GM18520 (cell line): ENCODE data around the gene FMN2.

ENCODE experiments used
- ATAC-seq: cut with Tn5 transposase; IDR thresholded peaks from one replicate; pipeline ENCODE4 v1.9.1; 2021; ENCODE audit not compliant: unreplicated experiment

FMN2 gene

DNA sequence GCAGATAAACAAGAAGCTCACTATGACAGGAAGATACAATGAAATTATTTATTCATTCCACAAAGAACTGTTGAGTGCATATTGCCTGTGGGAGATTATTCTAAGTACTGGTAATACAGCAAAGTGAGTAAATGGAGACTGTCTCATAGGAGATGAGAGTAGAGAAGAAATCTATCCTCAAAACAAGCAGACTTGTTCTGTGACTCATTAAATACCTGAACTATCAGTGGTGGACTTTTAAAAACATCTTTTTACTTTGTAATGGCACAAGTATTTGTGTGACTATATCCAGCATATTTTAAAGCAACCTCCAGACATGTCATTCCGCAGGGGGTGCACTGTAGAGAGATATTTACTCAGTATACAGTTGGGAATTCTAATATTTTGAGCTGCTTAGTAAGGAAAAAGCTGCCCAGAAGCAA, 259.2 kb downstream of the FMN2 start:
- ATAC-seq = no peak

DNA sequence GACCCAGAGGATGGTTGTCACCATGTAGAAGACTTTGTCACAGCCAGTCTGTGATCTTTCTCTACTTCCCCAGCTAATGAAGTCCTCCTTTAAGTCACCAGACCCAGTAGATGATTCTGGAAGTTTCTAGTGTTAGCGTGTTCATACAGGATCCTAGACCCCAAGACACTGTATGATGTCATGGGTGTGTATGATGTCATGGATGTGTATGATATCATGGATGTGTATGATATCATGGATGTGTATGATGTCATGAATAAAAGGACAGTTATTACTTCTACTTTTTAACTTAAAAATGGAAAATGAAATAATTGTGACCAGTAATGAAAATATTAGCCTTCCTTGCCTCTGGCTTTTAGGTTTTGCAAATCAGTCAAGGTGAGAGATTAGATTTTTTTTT, 260.0 kb downstream of the FMN2 start:
- ATAC-seq = no peak

DNA sequence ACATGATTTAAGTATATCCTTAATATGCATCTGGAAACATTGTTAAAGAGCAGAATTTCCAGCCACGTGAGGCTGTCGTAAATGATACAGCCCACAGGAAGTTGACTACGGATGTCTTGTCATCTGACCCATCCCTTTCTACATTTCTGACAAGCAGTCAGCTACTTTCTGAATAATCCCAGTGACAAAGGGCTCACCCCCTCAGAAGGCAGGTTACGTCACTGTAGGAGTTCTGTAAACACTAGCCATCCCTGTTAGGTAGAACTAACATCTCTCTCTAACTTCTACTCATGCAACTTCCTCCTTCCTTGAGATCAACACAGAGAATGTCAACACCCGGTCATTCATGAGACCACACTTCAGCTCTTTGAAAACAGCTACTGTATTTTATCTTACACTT, 261.1 kb downstream of the FMN2 start:
- no peak for ATAC-seq

DNA sequence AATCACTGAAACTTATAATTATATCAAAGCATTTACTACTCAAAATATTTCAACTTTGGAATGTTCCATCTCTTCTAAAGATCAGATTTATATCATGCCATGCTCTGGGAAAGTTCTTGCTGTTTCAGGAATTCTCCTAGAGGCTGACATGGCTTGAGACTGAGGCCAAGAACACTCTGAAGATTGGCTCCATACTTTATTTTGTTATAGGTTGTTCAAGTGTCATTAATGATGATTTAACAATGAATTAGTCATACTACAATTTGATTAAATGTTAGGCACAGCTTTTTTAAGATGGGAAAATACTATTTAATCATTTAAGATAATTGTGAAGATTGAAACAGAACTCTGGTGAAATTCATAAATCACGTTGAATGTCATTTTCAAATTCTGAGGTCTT, 264.9 kb downstream of the FMN2 start:
- no peak for ATAC-seq

DNA sequence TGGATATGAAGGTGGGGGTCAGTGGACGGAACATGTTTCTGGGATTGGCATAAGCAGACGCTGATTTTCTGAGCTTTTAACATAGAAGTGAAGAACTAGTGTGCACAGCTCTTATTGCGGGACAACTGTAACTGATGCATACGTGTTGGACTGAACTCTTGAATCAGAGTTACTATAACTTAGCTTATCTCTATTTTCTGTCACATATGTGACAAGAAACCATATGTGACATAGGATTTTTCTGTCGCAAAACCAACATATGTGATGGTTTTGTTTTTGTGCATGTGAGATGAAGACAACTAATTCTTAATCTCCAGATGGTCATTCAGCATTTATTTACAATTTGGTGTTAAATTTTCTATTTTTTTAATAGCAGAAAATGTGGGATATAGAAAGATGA, 270.4 kb downstream of the FMN2 start:
- ATAC-seq = no peak

DNA sequence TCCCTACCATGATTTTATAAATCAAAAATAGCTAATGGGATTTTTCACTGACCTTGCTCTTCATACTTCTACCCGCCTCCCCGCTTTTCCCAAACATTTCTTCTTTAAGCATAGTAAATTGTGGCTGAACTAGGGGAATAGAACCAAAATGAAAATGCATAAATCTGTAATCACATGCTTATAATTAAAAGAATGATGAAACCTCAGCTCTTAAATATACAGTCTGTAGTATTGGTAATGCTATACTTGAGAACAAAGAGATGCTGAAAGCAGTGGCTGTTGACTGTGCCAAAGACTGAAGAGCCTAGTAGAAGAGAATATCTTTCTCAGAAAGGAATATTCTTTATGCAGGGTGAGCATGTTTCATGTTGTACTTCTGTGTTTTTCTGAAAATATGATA, 271.1 kb downstream of the FMN2 start:
- no peak for ATAC-seq

DNA sequence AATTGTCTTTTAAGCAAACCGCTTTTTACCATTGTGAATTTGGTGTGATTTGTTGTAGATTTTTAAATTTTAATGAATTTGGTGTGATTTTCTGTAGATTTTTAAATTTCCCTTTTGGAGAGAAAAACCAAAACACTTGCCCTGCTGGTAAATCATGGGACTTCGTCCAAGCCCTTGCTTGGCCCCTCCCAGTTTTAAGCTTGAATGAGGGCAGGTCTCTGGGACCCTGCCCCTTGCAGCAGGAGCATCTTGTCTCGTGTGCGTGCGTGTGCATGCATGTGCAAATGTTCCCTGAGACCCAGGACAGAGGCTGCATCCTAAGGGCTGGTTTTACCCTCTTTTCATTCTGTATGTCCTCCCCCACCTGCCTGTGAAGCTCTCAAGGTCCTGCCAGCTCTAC, 271.6 kb downstream of the FMN2 start:
- ATAC-seq = no peak

DNA sequence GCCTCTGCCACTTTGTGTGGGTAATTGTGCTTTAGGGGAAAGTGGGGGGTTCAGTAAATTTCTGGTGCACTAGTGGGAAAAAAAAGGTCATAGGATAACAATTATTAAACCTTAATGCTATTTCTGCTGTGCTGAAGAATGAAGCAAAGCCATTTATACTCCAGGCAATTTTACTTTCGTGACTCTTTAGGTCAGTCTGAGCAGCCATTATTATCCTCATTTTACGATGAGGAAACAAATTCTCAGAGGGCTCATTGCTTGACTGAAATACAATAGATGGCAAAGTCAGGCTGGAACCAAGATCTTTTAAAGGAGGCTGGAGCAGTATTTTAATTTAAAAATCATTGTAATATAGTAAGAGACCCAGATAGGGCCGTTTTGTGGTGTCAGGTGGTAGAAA, 272.2 kb downstream of the FMN2 start:
- ATAC-seq = no peak

DNA sequence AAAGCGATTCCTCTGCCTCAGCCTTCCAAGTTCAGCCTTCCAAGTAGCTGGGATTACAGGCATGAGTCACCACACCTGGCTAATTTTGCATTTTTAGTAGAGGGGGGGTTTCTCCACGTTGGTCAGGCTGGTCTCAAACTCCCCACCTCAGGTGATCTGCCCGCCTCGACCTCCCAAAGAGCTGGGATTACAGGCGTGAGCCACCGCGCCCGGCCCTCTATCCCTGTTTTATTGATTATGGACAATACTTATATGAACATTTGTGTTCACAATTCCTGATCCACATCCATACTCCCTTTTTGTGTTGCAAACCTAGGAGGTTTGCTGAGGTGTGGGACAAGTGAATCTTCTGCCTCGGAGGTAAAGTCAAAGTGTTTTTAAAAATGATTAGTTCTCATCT, 275.0 kb downstream of the FMN2 start:
- no peak for ATAC-seq

DNA sequence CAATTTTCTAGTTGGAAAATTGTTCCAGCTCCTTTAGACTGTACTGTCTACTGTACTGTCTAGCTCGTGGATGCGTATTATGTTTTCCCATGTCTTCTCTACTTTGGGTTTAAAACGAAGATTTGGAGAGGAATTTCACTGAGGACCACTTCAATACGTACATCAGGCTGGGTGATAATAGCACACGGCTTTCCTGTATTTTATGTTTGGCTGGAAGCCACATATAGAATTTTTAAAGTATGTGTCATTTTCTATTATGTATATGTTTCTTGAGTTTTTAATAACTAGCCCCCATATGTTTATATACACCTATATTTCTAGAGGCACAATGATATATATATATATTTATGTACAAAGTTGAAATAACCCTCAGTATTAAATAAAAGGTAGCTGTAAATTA, 293.9 kb downstream of the FMN2 start:
- no peak for ATAC-seq

DNA sequence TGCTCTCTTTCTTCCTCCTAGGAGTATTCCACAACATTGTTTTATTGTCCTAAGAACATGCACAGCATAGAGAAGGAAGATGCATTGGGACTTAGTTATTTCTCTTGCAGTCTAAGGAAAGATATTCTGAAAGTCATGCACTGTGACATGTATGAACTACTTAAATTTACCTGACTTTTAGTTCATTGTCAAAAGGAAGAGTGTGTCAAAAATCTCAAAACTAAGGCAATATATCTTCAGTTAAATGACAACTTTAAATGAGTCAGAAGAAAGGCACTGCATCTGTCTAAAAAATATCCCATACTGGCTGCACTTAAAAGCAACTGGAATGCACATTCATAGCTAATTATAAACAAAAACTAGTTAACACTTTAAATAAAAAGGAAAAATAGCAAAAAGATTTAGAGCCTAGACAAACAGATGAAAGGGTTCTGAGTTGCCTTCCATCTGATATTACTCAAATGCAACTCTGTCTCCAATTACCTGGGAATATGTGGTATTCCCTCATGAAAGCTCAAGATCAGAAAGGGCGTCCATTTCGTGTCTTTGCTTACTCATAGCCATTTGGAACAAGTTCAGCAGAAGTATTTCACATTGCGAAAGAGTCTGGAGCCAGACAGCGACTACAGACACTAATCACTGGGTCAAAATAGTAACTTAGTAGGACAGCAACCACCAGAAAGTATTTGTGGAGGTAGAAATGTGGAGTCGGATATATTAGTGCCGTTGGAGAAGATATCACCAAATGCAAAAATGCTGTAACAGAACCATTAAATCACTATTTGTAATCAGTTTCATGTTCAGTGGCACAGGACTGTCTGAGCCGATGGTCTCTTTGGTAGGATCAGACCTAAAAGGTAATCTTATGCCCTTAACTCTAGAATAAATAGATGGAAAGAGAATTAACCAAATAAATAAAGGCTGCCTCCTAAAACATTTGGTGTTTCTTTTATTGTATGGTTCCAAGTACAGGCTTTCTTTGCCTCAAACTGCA, 294.6 kb downstream of the FMN2 start:
- ATAC-seq = no peak

DNA sequence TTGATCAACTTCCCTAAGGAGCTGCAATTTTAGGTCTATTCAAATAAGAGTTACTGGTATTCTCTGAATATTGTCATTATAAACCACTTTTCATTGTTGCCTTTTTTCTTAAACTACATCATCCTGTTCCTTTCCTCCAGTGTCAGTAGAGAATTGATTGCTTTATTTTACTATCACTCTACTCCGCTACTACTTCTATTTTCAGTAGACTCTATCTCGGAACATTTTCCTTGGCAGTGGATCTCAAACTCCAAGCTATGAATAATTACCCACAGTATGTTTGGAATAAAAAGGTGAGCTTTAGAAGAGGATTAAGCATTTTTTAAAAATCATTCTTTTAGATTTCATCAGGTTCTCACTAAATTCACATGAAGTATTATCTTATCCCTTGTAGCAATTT, 295.4 kb downstream of the FMN2 start:
- no peak for ATAC-seq

DNA sequence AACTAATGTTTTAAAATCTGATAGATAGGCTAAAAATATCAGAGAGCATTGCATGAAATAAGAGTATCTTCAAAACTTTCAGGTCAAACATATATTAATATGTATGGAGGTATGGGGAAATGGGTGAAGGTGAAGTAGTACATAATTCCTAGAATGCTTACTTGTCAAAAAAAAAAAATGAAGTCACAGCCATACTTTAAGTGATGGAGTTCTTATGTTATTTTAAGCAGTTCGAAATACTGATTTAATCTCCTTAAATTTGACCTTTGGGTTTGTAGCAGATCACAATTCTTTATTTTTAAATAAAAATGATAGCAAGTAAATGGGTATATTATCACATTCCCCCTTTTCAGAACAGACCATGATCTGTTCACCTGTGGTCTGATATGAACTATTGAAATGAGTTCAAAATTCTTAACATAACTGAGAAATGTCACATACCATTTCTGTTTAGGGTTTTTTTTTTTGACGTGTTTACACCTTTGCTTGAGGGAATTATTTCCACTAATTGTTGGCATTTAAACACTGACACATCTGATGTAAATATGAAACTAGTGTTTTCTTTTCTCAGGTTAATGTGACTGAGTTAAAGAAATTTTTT, 300.1 kb downstream of the FMN2 start:
- no peak for ATAC-seq

DNA sequence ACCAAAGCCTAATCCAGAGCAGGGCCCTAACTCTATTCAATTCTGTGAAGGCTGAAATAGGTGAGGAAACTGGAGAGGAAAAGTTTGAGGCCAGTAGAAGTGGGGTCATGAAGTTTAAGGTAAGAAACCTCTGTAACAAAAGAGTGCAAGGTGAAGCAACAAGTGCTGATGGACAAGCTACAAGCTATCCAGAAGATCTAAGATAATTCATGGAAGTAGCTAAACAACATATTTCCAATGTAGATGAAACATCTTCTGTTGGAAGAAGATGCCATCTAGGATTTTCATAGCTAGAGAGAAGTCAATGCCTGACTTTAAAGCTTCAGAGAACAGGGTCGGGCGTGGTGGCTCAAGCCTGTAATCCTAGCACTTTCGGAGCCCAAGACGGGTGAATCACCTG, 302.7 kb downstream of the FMN2 start:
- no peak for ATAC-seq

DNA sequence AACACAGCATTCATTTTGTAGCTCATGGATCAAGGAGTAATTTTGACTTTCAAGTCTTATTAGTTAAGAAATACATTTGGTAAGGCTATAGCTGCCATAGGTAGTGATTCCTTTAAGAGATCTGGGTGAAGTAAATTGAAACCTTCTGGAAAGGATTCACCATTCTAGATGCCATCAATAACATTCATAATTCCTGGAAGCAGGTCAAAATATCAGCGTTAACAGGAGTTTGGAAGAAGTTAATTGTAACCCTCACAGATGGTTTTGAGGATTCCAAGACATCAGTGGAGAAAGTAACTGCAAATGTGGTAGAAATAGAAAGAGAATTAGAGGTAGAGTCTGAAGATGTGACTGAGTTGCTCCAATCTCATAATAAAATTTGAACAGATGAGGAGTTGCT, 303.7 kb downstream of the FMN2 start:
- ATAC-seq = no peak

DNA sequence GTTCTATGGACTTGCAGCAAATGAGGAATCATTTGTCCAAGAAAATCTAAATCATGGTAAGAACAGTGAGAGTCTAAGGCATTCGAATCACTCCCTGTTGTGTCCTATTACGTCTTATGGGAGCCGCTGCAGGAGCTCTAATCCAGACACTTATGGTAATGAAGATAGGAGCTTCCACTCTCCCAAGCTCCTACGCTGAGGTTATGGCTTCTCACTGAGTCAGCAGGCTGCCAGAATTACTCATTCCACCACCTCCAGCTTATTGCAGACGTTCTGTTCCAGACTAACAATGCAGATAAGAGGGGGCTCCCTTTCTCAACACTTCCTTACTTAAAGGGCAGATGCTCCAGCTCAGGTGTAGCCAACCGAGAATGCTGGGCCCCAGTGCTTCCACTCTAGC, 307.7 kb downstream of the FMN2 start:
- ATAC-seq = no peak

DNA sequence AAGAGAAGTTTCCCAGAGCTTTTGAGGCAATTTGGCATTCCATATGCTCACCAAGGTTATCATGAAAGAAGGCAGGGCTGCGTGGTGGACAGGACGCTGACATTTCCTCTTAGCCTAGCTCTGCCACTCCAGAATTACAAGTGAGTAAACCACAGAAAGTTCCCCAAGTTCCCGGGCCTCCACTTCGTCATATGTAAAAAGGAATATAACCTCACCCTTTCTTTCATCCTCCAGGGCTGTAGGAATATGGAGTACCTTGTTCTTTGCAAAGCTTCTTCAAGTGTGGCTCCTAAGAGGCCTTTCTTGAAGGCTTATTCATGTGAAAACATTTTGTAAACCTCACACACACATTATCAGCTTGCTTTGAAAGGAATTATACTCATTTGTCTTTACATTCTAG, 310.0 kb downstream of the FMN2 start:
- no peak for ATAC-seq

DNA sequence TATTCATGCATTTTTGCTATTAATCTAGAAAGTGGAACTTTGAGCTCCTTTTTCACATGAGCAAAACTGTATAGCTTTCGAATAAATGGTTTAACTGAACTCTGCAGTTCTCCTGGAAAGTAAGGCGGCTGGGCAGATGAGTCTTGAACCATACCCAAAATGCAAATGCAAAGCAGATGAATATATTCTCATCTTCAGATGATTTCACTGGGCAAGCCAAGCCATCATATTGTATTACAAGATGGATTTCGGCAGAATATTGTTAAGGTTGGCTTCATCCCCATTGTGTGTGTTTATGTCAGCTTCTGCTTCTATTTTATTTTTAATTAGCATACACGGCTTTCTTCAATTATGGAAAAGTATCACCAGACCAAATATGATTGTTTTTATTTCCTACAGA, 310.6 kb downstream of the FMN2 start:
- no peak for ATAC-seq

DNA sequence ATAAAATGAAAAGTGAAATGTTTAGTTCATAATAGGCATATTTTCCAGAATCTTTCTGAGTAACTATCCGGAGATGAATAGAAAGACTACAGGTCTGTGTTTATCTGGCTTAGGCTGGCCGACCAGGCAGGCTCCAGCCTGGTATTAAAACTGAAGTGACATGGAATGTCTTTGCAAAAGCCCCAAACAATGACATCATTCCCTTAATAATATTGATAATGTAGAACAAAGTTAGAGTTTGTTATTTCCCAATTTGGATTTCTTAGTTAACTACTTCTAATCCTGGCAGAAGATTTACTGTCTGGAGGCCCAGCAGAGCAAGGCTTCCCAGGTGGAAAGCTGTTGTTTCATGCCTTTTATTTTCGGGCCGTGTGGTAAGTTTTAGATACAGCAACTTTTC, 312.6 kb downstream of the FMN2 start:
- no peak for ATAC-seq

DNA sequence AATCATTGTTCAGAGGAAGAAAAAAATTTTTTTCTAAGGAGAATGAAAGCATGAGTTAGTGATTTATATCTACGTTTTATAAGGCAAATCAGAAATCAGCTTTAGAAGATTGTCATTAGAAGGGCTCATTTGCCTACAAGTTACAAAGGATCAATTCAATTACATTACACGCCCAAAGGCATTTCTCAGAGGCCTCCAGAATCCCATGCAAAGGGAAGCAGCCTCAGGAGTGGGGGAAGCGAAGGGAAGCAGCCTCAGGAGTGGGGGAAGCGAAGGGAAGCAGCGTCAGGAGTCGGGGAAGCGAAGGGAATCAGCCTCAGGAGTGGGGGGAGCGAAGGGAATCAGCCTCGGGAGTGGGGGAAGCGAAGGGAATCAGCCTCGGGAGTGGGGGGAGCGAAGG, 314.1 kb downstream of the FMN2 start:
- no peak for ATAC-seq

DNA sequence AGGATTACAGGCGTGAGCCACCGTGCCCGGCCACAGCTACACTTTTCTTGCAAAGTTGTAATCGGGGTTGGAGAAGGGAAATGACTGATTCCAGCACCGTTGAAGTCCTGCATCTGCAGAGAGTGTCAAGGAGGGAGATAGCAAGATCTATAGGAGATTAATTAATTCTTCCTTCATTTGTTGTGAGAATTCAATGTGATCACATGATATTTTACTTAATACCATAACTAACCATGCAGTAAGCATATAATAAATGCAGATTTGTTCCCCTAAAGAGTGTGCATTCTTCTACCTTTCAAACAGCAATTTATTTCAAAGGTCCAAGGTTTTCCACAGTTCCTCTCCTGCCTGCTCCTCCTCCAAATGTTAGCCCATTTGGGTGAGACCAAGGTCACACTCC, 315.7 kb downstream of the FMN2 start:
- no peak for ATAC-seq

DNA sequence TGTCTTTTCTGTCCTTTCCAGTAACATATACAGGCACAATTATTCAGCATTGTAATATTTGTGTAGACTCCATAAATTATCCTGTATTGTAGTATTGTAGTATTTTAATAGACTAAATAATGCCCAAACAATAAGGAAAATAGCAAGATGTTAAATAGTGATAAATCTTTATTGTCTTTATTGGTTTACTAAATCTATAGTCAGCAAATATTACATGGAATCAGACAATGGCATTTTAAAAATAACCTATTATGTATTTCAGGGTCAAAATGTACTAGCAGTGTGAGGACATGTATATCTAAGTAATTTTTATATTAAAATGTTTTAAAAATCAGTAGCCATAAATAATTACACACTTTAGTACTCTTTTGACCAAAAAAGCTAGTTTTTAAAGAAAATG, 317.9 kb downstream of the FMN2 start:
- no peak for ATAC-seq

DNA sequence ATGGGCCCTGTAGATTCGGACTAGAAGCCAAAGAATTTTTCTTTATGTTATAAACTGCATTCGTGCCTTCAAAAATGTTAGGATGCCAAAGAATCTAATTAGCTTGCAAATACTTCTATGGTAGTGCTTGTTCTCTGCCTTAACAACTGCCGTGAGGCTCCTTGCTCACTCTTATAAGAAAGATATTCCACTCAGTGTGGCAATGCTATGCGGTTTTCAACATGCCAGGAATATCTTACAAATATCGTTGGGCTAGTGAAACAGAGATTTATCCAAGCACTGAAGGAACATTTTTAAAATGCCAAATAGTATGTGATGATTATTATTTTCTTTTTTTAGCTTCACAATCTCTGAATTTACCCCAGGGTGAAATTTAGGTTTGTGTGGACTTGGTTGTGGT, 322.0 kb downstream of the FMN2 start:
- ATAC-seq = no peak
